ENCODE measurements around the gene FLT3.

- TF ChIP-seq, protein P1, sequence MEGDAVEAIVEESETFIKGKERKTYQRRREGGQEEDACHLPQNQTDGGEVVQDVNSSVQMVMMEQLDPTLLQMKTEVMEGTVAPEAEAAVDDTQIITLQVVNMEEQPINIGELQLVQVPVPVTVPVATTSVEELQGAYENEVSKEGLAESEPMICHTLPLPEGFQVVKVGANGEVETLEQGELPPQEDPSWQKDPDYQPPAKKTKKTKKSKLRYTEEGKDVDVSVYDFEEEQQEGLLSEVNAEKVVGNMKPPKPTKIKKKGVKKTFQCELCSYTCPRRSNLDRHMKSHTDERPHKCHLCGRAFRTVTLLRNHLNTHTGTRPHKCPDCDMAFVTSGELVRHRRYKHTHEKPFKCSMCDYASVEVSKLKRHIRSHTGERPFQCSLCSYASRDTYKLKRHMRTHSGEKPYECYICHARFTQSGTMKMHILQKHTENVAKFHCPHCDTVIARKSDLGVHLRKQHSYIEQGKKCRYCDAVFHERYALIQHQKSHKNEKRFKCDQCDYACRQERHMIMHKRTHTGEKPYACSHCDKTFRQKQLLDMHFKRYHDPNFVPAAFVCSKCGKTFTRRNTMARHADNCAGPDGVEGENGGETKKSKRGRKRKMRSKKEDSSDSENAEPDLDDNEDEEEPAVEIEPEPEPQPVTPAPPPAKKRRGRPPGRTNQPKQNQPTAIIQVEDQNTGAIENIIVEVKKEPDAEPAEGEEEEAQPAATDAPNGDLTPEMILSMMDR (IDR thresholded peaks at IDR 0.05), result no peak
- no peak for TF ChIP-seq POLR2AphosphoS5 (IDR thresholded peaks at IDR 0.05; ENCODE audit: insufficient read depth in 1 of 2, low read depth in 1 of 2)
Observed at GRCh38 chr13:28052945-28053344, 47.4 kb downstream of the FLT3 start.
